Fibroblast of skin of back (primary cell): ENCODE measurements around the gene ITPKA.

Experiments
- DNase-seq: peaks from one replicate; pipeline ENCODE4 v3.0.0-alpha.2; 2013

The ITPKA gene

DNA sequence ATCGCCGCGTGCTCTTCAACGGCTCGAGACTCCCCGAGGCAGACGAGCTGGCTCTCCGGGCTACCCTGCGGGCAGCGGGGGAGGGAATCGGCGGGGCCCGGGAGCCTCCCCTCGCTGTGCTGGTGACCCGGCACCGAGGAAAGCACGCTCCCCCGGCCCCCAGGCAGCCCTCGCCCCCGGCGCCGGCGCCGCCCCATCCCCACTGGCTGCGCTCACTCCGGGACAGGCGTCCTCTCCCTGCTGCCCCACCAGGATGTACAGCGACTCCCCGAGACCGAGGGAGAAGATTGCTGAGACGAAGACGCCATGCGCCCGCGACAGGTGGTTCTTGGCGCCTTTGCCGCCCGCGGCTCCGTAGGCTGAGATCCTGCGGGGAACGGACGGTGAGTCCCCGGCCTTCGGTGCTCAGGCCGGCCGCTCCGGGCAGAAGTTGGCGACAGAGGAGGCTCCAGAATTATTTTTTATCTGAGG lies 18.3 kb downstream of the ITPKA start:
- no peak for DNase-seq

DNA sequence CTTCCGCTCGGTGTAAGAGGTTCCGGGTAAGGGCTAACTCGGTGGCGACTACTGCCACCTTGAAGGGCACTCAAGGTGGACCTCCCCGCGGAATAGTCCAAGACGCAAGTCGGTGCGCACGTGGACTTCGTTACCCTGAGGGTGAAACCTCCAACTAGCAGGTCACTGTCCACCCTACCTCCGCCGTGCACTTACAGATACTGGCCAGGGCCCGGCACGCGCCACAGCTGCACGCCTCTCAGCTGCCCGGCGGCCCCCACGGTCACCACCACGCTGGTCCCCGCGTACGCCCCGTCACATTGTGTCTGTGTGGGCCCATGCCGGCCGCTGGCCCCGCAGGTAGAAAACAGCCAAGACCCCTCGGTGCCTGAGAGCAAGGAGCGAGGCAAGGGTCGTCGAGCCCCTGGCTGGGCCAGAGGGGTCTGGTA lies 18.9 kb downstream of the ITPKA start:
- no peak for DNase-seq

DNA sequence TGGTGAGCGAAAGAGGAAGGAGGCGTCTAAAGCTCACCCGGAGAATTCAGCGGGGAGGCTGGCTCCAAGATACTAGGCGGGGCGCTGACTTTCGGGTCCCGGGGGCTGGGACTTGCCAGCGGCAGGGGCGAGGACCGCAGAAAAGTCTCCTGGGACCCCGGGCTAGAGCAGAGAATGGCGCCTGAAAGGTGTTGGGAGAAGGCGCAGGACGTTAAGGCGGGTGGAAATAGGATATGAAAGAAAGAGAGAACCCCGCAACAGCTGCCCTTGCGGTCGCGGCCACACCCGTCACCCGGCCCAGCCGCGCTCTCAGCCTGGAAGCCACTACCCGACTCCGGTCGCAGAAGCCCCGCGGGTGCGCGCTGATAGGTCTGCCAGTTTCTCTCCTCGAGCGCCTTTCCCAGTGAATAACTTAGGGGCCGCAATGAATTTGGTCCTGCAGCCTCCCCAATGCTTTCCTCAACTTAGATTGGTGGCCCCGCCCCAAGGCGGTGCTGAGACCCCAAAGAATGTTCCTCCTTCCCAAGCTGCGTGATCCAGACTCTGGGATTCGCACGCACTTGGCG lies 19.3 kb downstream of the ITPKA start:
- DNase-seq: peak; percentile 14

DNA sequence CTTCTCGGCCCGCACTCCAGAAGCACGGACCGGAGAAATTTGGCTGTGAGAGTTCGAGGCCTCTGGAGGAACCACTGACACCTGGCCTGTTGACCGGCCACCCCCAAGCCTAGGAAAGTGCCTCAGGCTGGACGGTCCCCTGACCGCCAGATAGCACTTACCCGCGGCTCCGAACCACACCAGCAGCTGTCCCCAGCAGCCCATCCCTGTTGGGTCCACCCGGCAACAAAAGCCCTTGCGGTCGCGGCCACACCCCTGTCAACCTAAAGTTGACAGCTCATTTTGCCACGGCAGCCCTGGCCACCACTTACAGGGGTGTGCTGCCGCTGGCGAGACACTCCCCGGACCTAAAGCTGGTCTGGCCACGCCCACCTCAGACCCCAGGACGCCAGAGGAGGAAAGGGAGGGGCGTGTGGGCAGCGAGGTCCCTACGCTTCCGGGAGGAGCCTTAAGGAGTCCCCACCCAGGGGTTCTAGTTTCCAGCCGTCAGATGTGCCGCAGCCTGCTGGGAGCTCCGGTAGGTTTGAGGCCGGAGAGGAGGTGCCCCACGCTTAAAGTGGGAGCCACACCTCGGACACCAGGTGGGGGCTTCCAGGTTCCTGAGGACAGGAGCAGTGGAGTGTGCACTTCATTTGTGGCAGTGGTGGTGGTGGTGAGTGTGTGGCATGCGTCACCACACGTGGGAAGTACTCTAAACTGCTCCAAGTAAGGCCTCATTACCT lies 20.0 kb downstream of the ITPKA start, which contains the start of gene LTK:
LTK (minus strand) TSS at position 322 of the 722 bp plus-strand sequence; CDS start at position 204, 118 bp downstream.
- DNase-seq: peak; percentile 14

DNA sequence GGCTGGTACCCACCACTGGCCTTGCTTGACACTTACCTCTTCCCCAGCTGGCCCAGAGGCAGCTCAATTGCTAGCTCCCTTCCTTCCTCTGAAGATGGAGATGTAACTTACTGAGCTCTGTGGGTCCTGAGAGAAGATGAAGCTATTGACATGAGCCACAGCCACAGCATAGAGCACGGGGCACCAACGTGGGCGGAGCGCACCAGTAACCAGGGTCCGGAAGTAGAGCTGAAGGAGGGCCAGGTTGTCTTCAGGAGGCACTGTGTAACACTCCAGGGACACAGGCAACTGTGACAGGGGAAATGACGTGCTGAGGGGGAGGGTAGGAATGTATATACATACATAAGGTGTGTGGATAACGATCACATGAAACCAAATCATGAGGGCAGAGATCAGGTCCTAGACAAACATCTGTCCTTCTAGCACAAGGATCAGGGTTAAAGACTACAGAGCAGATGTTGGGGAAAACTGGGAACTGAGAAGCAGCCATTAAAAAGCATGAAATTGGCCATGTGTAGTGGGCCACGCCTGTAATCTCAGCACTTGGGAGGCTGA lies 24.3 kb downstream of the ITPKA start:
- no peak for DNase-seq

DNA sequence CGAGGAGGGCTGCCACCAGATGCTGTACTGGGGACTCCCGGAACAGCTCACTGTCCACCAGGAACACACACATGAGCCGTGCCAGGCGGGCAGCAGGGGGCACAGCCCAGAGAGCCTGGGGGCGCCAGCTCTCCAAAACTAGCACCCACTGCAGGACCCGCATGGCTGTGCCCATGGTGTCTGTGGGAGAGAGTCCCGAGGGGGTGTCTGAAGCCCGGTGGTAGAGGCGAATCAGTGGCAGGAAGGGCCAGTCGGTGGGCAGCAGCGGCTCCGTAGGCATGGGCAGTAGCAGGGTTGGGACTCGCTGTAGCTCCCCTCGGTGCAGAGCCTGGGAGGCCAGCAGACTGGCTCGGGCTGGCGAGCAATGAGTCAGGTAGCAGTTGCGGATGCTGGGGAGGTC lies 27.0 kb downstream of the ITPKA start:
- DNase-seq: no peak

DNA sequence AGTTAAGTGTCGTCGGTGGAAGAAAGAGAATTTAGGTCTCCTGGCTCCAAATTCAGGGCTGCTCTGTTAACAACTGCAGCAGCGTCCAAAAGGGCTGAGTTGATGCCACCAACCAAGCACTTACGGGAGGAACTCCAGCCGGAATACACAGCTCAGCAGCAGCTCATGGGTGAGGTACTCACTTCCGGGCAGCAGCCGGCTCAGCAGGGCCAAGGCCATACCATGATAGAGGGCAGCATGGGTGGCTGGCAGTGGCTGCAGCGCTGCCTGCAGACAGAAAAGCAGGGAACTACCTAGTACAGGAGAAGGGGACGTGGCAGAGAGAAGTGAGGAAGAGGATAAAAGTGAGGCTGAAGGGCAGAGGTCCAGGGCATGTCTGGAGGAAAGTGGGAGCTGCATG lies 27.9 kb downstream of the ITPKA start:
- no peak for DNase-seq

DNA sequence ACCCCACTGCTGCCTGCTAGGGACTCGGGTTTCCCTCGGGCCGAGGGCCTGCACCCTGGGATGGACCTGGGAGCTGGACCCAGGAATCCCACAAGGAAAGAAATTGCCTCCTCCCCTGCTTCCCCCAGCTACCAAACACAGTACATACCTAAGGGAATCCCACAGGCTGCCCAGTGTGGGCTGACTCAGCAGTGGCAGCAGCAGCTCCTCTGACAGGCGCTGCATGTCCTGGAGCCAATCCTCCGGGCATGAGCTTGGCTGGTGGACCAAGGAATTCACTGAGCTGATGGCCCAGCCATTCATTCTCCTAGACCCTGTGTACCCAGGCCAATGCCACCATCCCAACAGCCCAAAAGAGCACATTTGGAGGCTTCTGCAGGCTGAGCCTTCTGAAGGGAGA lies 29.4 kb downstream of the ITPKA start:
- DNase-seq: no peak

DNA sequence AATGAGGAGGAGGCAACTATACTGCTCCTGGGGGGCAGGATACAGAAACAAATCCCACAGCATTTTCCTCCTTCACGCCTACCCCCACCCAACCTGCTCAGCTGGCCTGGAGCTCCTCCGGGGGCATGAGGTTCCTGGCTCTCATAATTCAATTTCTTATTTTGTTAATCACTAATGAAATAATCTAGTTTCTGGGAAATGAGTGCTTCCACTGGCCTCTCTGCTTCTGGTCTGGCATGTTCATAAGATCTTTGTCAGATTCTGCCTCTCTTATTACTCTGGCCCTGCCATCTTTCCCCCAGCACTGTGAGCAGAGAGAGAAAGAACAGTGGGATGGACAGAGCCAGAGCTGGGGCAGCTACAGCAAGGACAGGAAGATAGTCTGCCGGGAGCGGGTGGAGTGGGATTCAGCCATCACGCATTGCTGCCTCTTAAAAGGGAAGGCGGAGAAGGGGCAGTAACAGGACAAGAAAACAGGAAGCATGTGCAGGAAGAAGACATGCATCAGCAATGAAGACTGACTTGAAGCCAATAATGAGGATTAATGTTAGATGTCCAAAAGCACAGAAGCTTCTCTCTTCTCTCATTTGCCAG lies 36.8 kb downstream of the ITPKA start:
- DNase-seq: no peak

DNA sequence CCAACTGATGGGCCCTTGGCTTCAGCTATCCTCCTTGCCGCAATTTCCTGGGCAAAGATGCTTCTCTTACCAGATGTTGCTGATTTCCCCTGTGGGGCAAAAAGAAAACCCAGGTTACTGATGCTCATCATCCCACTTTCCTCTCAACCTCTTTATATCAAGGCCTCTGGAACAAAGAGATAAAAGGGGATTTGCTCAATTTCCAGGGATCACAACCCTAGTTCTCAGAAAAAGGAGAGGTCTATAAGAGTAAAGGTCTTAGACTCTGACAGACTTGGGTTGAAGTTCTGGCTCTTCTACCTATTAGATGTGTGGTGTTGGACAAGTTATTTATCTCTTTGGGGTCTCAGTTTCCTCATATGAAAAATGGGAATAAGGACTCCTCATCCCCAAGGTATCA lies 41.9 kb downstream of the ITPKA start:
- DNase-seq: no peak

DNA sequence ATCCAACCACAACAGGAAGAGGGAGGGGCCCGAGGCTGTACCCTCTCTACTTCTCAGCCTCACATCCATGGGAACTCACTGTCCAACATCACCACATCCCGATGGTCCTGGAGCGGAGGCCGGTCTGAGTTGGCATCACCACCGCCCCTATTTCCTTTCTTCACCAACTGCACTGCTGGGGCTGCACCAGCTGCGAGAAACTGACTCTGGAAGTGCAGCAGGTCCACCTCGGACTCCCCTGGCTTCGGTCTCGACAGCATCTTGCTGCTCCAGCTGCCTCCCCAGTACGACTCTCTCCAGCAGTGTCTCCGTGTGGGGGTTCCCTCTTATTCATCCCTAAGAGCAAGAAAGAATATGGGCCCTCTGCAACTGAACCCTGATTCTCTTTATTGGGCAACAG lies 43.2 kb downstream of the ITPKA start:
- no peak for DNase-seq

DNA sequence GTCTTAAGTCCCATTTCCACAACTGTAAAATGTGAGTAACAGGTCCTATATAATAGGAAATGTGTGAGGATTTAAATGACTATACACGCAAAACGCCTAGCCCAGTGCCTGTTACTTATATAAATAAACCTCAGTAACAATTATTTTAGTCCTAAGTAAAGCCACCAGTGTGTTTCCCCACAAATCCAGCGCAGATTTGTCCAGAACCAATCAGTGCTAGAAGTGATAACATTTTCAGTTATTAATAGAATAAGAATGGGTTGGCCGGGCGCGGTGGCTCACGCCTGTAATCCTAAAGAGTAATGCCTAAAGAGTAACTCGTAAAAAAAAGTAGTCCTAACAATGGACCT lies 49.8 kb downstream of the ITPKA start:
- no peak for DNase-seq

DNA sequence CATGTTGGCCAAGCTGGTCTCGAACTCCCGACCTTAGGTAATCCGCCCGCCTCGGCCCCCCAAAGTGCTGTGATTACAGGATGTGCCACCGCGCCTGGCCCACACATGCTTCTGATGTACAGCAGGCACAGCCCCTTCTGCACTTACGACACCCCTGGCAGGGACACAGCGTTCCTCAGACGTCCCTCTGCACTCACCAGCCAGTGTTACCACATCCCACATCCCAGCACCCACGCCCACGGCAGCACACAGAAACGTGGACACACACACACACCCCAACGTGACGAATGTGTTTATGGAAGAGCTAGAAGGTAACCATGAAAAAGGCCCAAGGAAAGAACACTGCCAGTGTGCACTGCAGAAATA lies 51.0 kb downstream of the ITPKA start:
- DNase-seq: no peak

DNA sequence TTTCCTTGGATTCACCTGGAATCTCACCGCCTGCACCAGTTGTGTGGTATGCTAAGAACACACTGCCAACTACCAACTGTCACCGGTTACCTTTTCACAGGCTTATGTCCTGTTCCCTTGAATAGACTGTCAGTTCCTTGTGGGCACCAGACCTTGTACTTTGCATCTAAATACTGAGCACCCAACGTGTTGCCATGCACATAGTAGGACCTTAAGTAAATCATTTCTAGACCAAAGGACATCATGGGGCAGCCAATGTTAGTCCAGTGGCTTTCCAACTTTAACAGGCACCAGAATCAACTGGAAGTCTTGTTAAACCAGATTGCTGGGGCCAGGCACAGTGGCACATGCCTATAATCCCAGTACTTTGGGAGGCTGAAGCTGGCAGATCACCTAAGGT lies 51.5 kb downstream of the ITPKA start:
- DNase-seq: no peak

DNA sequence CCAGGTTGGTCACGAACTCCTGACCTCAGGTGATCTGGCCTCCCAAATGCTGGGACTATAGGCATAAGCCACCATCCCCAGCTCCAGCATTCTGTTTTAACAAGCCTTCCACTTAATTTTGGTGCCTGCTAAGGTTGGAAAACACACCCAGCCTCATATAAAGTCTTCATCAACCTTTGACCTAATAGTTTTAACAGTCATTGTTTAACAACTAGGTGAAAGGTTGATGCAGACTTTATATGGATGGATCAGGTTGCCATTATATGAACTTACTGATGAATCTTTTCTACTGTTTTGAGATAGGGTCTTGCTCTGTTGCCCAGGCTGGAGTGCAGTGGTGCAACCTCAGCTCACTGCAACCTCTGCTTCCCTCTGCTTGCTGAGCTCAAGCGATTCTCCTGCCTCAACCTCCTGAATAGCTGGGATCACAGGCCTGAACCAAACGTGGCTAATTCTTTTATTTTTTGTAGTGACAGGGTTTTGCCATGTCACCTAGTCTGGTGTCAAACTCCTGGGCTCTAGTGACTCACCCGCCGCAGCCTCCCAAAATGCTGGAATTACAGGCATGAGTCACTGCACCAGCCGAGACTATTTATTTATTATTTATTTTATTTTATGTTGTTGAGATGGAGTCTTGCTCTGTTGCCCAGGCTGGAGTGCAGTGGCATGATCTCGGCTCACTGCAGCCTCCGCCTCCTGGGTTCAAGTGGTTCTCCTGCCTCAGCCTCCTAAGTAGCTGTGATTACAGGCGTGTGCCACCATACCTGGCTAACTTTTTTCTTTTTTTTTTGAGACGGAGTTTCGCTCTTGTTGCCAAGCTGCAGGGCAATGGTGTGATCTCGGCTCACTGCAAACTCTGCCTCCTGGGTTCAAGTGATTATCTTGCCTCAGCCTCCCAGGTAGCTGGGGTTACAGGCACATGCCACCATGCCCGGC lies 53.4 kb downstream of the ITPKA start:
- peak; percentile 76 for DNase-seq

DNA sequence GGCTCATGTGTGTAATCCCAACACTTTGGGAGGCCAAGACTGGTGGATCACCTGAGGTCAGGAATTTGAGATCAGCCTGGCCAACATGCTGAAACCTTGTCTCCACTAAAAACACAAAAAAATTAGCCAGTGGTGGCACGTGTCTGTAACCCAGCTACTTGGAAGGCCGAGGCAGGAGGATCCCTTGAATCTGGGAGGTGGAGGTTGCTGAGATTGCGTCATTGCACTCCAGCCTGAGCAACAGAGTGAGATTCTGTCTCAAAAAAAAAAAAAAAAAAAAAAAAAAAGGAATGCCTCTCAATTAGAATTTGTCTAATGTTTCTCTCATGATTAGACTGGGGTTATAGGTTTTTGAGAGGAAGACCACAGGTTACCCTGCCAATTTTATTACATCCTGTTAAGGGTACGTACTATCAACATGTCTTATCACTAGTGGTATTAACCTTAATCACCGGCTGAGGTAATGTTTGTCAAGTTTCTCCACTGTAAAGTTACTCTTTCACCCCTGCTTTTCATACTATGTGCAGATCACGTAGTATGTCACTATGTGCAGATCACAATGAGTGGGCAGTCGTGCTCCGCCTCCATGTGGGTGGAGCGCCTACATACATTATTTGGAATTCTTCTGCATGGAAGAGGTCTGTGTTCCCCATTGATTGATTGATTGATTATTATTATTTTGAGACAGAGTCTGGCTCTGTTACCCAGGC lies 56.5 kb downstream of the ITPKA start:
- DNase-seq: no peak
